Thyroid gland (tissue), 4 donors: Measurements from ENCODE around the gene MYPN. TPM values are rescaled to one million over a fixed set of nuclear protein-coding genes. Genes with fewer than 3 reads are reported as not detected.

Source experiments
- DNase-seq, 2 donors: peaks; one replicate each; pipeline ENCODE4 v3.0.0-alpha.2; 2019
- H3K27ac ChIP-seq, 3 donors: fragments of 200-600 bp; sonication (generic); 1 replicate in 2 of 3; 2 replicates in 1 of 3; pipeline ENCODE4 v1.5.1; 2016 to 2019; ENCODE audit warnings: mild to moderate bottlenecking in 1 of 3, moderate library complexity in 1 of 3
- H3K27me3 ChIP-seq: fragments of 200-600 bp; sonication (generic); one replicate; pipeline ENCODE4 v1.5.1; 2019
- H3K36me3 ChIP-seq, 2 donors: fragments of 200-600 bp; sonication (generic); one replicate each; pipeline ENCODE4 v1.5.1; 2016 to 2019
- H3K4me1 ChIP-seq, 2 donors: fragments of 200-600 bp; sonication (generic); one replicate each; pipeline ENCODE4 v1.5.1; 2017 to 2019
- H3K4me3 ChIP-seq, 3 donors: fragments of 200-600 bp; sonication (generic); replicated peaks in 1 of 3; 1 replicate in 2 of 3; 2 replicates in 1 of 3; pipeline ENCODE4 v1.5.1; 2016; ENCODE audit warnings: mild to moderate bottlenecking in 1 of 3
- H3K9me3 ChIP-seq: fragments of 200-600 bp; sonication (generic); one replicate; pipeline ENCODE4 v1.5.1; 2017
- POLR2A ChIP-seq, 2 donors: fragments of 450-650 bp; IDR thresholded peaks; one replicate each; pipeline ENCODE4 v1.6.1; 2017; ENCODE audit warnings: antibody characterized with exemption in 2 of 2, mild to moderate bottlenecking in 2 of 2, moderate library complexity in 1 of 2
- WGBS, 2 donors: methylation state at CpG; one replicate each; pipeline ENCODE4 v1.1.5; 2017; 5-methylcytosine and 5-hydroxymethylcytosine counted together
- intact Hi-C: fragments of 100-400 bp; cut with DNase I; formaldehyde crosslinking; loops from one replicate; pipeline ENCODE4 v1.15.1; 2023
- total RNA-seq, 4 donors: library from RNA; depleted of rRNA; stranded (reverse); fragments of >200 nt; gene quantifications; one replicate each; pipeline ENCODE4 v1.2.3, GENCODE V29; 2016
- TF ChIP-seq, protein P1 (sequence below), 6 experiments: fragments of 200-600 bp in 3 of 6; fragments of 450-650 bp in 3 of 6; sonication (generic) in 3 of 6; IDR thresholded peaks; one replicate each; pipeline ENCODE4 v1.5.1; 2016 to 2019; ENCODE audit warnings: antibody characterized with exemption in 6 of 6, mild to moderate bottlenecking in 2 of 6, inconsistent platforms in 1 of 6, moderate library complexity in 1 of 6

MYPN gene
- total RNA-seq, 4 donors from 2014 or later = 0.11 TPM; not detected in 3

GRCh38 chr10:68108653-68109052, 635 bp upstream of the MYPN start:
- no peaks in the 10 kb centered on the region for H3K4me1 ChIP-seq
- 95 to 96% methylated on average over 11 of the region's 11 CpGs for WGBS, 2 donors
- intact Hi-C loops = no loop called here
- no peak overlapping the region for H3K27ac ChIP-seq
- no peaks in the 10 kb centered on the region for H3K27me3 ChIP-seq
- TF ChIP-seq, protein P1, sequence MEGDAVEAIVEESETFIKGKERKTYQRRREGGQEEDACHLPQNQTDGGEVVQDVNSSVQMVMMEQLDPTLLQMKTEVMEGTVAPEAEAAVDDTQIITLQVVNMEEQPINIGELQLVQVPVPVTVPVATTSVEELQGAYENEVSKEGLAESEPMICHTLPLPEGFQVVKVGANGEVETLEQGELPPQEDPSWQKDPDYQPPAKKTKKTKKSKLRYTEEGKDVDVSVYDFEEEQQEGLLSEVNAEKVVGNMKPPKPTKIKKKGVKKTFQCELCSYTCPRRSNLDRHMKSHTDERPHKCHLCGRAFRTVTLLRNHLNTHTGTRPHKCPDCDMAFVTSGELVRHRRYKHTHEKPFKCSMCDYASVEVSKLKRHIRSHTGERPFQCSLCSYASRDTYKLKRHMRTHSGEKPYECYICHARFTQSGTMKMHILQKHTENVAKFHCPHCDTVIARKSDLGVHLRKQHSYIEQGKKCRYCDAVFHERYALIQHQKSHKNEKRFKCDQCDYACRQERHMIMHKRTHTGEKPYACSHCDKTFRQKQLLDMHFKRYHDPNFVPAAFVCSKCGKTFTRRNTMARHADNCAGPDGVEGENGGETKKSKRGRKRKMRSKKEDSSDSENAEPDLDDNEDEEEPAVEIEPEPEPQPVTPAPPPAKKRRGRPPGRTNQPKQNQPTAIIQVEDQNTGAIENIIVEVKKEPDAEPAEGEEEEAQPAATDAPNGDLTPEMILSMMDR (IDR thresholded peaks at IDR 0.05) = no peak
- TF ChIP-seq POLR2A (IDR thresholded peaks at IDR 0.05) = no peak
- H3K36me3 ChIP-seq = no peaks in the 10 kb centered on the region
- DNase-seq = no peak
- no peak overlapping the region for H3K4me3 ChIP-seq
- H3K9me3 ChIP-seq = no peaks in the 10 kb centered on the region

GRCh38 chr10:68110027-68110426, 739 bp downstream of the MYPN start:
- TF ChIP-seq, protein P1 (IDR thresholded peaks at IDR 0.05) = no peak
- no peak for TF ChIP-seq POLR2A (IDR thresholded peaks at IDR 0.05)
- intact Hi-C loops = no loop called here
- Histone ChIP-seq H3K27me3 (no peaks in the 10 kb centered on the region), H3K4me3 (no peak overlapping the region), H3K4me1 (no peaks in the 10 kb centered on the region), H3K9me3 (no peaks in the 10 kb centered on the region), H3K36me3 (no peaks in the 10 kb centered on the region), H3K27ac (no peak overlapping the region)
- 73 to 77% methylated on average over 2 of the region's 2 CpGs for WGBS, 2 donors
- no peak for DNase-seq

- no peaks in the 10 kb centered on the region for H3K27me3 ChIP-seq
- no peak for DNase-seq
- H3K9me3 ChIP-seq = no peaks in the 10 kb centered on the region
- no peak overlapping the region for H3K27ac ChIP-seq
- H3K4me1 ChIP-seq = no peaks in the 10 kb centered on the region
- intact Hi-C loops = no loop called here
- H3K4me3 ChIP-seq = no peak overlapping the region
- 71 to 86% methylated on average over 2 of the region's 2 CpGs for WGBS, 2 donors
- no peaks in the 10 kb centered on the region for H3K36me3 ChIP-seq
- TF ChIP-seq, protein P1 (IDR thresholded peaks at IDR 0.05) = no peak
- no peak for TF ChIP-seq POLR2A (IDR thresholded peaks at IDR 0.05)
These were observed 2.3 kb downstream of the MYPN start for GRCh38 chr10:68111584-68111983.

DNA sequence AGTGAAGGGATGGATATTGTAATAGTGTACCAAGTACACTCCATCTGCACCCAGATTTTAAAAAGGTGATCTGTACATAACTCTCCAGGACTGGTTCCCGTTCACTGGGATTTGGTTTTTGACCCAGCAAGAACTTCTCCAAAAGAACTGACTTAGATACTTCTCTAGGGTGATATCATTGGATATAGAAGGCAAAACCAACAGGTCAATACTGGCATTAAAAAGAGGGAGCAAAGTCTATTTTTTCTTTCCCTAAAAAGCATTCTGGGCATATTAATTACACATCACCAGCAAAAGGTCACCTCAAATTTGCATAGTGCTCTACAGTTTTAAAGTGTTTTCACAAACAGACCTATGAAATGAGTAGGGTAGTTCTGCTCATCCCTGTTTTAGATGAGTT, 3.5 kb downstream of the MYPN start:
- intact Hi-C loops = no loop called here
- TF ChIP-seq, protein P1 (IDR thresholded peaks at IDR 0.05) = no peak
- TF ChIP-seq POLR2A (IDR thresholded peaks at IDR 0.05) = no peak
- Histone ChIP-seq H3K4me3 (no peak overlapping the region), H3K27ac (no peak overlapping the region), H3K36me3 (no peaks in the 10 kb centered on the region), H3K4me1 (no peaks in the 10 kb centered on the region), H3K9me3 (no peaks in the 10 kb centered on the region), H3K27me3 (no peaks in the 10 kb centered on the region)
- WGBS, 2 donors = 95 to 97% methylated on average over 1 of the region's 1 CpG
- no peak for DNase-seq

DNA sequence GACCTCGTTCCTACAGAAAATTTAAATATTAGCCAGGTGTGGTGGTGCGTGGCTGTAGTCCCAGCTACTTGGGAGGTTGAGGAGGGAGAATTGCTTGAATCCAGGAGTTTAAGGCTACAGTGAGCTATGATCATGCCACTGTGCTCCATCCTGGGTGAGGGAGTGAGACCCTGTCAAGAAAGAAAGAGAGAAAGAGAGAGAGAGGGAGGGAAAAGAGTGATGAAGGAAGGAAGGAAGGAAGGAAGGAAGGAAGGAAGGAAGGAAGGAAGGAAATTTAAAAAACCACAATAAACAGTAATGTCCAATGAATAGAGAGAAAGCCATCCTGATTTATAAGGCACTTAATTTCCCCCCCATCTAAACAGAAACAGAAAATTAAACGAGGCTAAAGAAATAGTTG, 9.4 kb downstream of the MYPN start:
- Histone ChIP-seq H3K9me3 (no peaks in the 10 kb centered on the region), H3K36me3 (no peaks in the 10 kb centered on the region), H3K27me3 (no peaks in the 10 kb centered on the region), H3K27ac (no peak overlapping the region), H3K4me1 (no peaks in the 10 kb centered on the region), H3K4me3 (no peak overlapping the region)
- no peak for DNase-seq
- TF ChIP-seq POLR2A (IDR thresholded peaks at IDR 0.05) = no peak
- TF ChIP-seq, protein P1 (IDR thresholded peaks at IDR 0.05) = no peak
- intact Hi-C loops = no loop called here
- 82 to 89% methylated on average over 3 of the region's 3 CpGs for WGBS, 2 donors
